ENCODE data around the gene ABHD17A.

ABHD17A gene

GRCh38 chr19:1871140-1871597 lies 14.1 kb downstream of the ABHD17A start:
- Histone ChIP-seq H3K27me3 (ENCODE audit: insufficient read depth, low read length) (no peaks in the 10 kb centered on the region), H3K9me3 (ENCODE audit: insufficient read depth, low read depth, low read length) (no peaks in the 10 kb centered on the region), H3K4me3 (ENCODE audit: low read length) (no peak overlapping the region), H3K36me3 (ENCODE audit: insufficient read depth, low read length) (peaks cover 6% of the 10 kb centered on the region; the same call in 1 of the 2 replicates), H3K4me1 (ENCODE audit: insufficient read depth, low read length) (peaks cover 13% of the 10 kb centered on the region), H3K27ac (ENCODE audit: low read depth, low read length) (no peak overlapping the region), H3K9ac (ENCODE audit: low read depth, low read length) (no peak overlapping the region)
- 92% methylated on average over 15 of the region's 15 CpGs for WGBS

GRCh38 chr19:1868971-1869370 lies 16.3 kb downstream of the ABHD17A start:
- WGBS, result 91% methylated on average over 7 of the region's 7 CpGs
- H3K9me3 ChIP-seq (ENCODE audit: insufficient read depth, low read depth, low read length), result no peaks in the 10 kb centered on the region
- H3K36me3 ChIP-seq (ENCODE audit: insufficient read depth, low read length), result peaks cover 6% of the 10 kb centered on the region; the same call in 1 of the 2 replicates
- no peak overlapping the region for H3K9ac ChIP-seq (ENCODE audit: low read depth, low read length)
- H3K27ac ChIP-seq (ENCODE audit: low read depth, low read length), result no peak overlapping the region
- H3K4me1 ChIP-seq (ENCODE audit: insufficient read depth, low read length), result peaks cover 4% of the 10 kb centered on the region; the same call in 1 of the 2 replicates
- no peaks in the 10 kb centered on the region for H3K27me3 ChIP-seq (ENCODE audit: insufficient read depth, low read length)
- no peak overlapping the region for H3K4me3 ChIP-seq (ENCODE audit: low read length)

- Histone ChIP-seq H3K9me3 (ENCODE audit: insufficient read depth, low read depth, low read length) (no peaks in the 10 kb centered on the region), H3K36me3 (ENCODE audit: insufficient read depth, low read length) (peaks cover 6% of the 10 kb centered on the region; the same call in 1 of the 2 replicates), H3K4me1 (ENCODE audit: insufficient read depth, low read length) (peaks cover 3% of the 10 kb centered on the region; the same call in 1 of the 2 replicates), H3K4me3 (ENCODE audit: low read length) (no peak overlapping the region), H3K9ac (ENCODE audit: low read depth, low read length) (no peak overlapping the region), H3K27ac (ENCODE audit: low read depth, low read length) (no peak overlapping the region), H3K27me3 (ENCODE audit: insufficient read depth, low read length) (peaks cover 3% of the 10 kb centered on the region)
- 94% methylated on average over 9 of the region's 9 CpGs for WGBS
These were observed 18.0 kb downstream of the ABHD17A start for GRCh38 chr19:1867349-1867724.

GRCh38 chr19:1866693-1867348 lies 18.5 kb downstream of the ABHD17A start:
- Histone ChIP-seq H3K4me3 (ENCODE audit: low read length) (no peak overlapping the region), H3K9ac (ENCODE audit: low read depth, low read length) (no peak overlapping the region), H3K36me3 (ENCODE audit: insufficient read depth, low read length) (peaks cover 6% of the 10 kb centered on the region; the same call in 1 of the 2 replicates), H3K4me1 (ENCODE audit: insufficient read depth, low read length) (peaks cover 3% of the 10 kb centered on the region; the same call in 1 of the 2 replicates), H3K9me3 (ENCODE audit: insufficient read depth, low read depth, low read length) (no peaks in the 10 kb centered on the region), H3K27me3 (ENCODE audit: insufficient read depth, low read length) (peaks cover 8% of the 10 kb centered on the region), H3K27ac (ENCODE audit: low read depth, low read length) (no peak overlapping the region)
- 91% methylated on average over 8 of the region's 8 CpGs for WGBS

GRCh38 chr19:1865172-1866010 lies 19.9 kb downstream of the ABHD17A start:
- Histone ChIP-seq H3K9me3 (ENCODE audit: insufficient read depth, low read depth, low read length) (no peaks in the 10 kb centered on the region), H3K27me3 (ENCODE audit: insufficient read depth, low read length) (peaks cover 23% of the 10 kb centered on the region), H3K27ac (ENCODE audit: low read depth, low read length) (peak overlapping the region; percentile 99), H3K4me3 (ENCODE audit: low read length) (peak overlapping the region; percentile 76), H3K4me1 (ENCODE audit: insufficient read depth, low read length) (peaks cover 16% of the 10 kb centered on the region), H3K9ac (ENCODE audit: low read depth, low read length) (peak overlapping the region; percentile 97), H3K36me3 (ENCODE audit: insufficient read depth, low read length) (no peaks in the 10 kb centered on the region)
- 87% methylated on average over 17 of the region's 17 CpGs for WGBS

- peak overlapping the region; percentile 97 for H3K9ac ChIP-seq (ENCODE audit: low read depth, low read length)
- peaks cover 26% of the 10 kb centered on the region for H3K27me3 ChIP-seq (ENCODE audit: insufficient read depth, low read length)
- H3K4me1 ChIP-seq (ENCODE audit: insufficient read depth, low read length), result peaks cover 22% of the 10 kb centered on the region
- peak overlapping the region; percentile 99 for H3K27ac ChIP-seq (ENCODE audit: low read depth, low read length)
- H3K36me3 ChIP-seq (ENCODE audit: insufficient read depth, low read length), result no peaks in the 10 kb centered on the region
- H3K4me3 ChIP-seq (ENCODE audit: low read length), result peak overlapping the region; percentile 76
- 5% methylated on average over 52 of the region's 52 CpGs for WGBS
- H3K9me3 ChIP-seq (ENCODE audit: insufficient read depth, low read depth, low read length), result no peaks in the 10 kb centered on the region
These were observed 20.7 kb downstream of the ABHD17A start for GRCh38 chr19:1864480-1865171.

- H3K27me3 ChIP-seq (ENCODE audit: insufficient read depth, low read length), result peaks cover 26% of the 10 kb centered on the region
- H3K27ac ChIP-seq (ENCODE audit: low read depth, low read length), result peak overlapping the region; percentile 99
- H3K4me3 ChIP-seq (ENCODE audit: low read length), result peak overlapping the region; percentile 78
- H3K36me3 ChIP-seq (ENCODE audit: insufficient read depth, low read length), result no peaks in the 10 kb centered on the region
- H3K4me1 ChIP-seq (ENCODE audit: insufficient read depth, low read length), result peaks cover 29% of the 10 kb centered on the region
- H3K9me3 ChIP-seq (ENCODE audit: insufficient read depth, low read depth, low read length), result no peaks in the 10 kb centered on the region
- WGBS, result under 1% methylated on average over 113 of the region's 115 CpGs
- H3K9ac ChIP-seq (ENCODE audit: low read depth, low read length), result peak overlapping the region; percentile 97
These were observed 21.4 kb downstream of the ABHD17A start for GRCh38 chr19:1863638-1864479.

- peaks cover 31% of the 10 kb centered on the region for H3K4me1 ChIP-seq (ENCODE audit: insufficient read depth, low read length)
- H3K9me3 ChIP-seq (ENCODE audit: insufficient read depth, low read depth, low read length), result no peaks in the 10 kb centered on the region
- peak within 1 kb of the TSS; percentile 78 for H3K4me3 ChIP-seq (ENCODE audit: low read length)
- peaks cover 26% of the 10 kb centered on the region for H3K27me3 ChIP-seq (ENCODE audit: insufficient read depth, low read length)
- H3K36me3 ChIP-seq (ENCODE audit: insufficient read depth, low read length), result no peaks in the 10 kb centered on the region
- under 1% methylated on average over 63 of the region's 63 CpGs for WGBS
- H3K9ac ChIP-seq (ENCODE audit: low read depth, low read length), result peak within 1 kb of the TSS; percentile 97
- H3K27ac ChIP-seq (ENCODE audit: low read depth, low read length), result peak within 1 kb of the TSS; percentile 99
These were observed 22.0 kb downstream of the ABHD17A start, which contains the start of gene KLF16 for GRCh38 chr19:1863328-1863637. KLF16 (minus strand) TSS chr19:1863579; CDS start chr19:1863497, 82 bp downstream.

GRCh38 chr19:1862424-1863327 lies 22.6 kb downstream of the ABHD17A start:
- Histone ChIP-seq H3K27ac (ENCODE audit: low read depth, low read length) (peak overlapping the region; percentile 85; the same call in 1 of the 2 replicates), H3K9me3 (ENCODE audit: insufficient read depth, low read depth, low read length) (no peaks in the 10 kb centered on the region), H3K27me3 (ENCODE audit: insufficient read depth, low read length) (peaks cover 26% of the 10 kb centered on the region), H3K9ac (ENCODE audit: low read depth, low read length) (peak overlapping the region; percentile 57), H3K4me3 (ENCODE audit: low read length) (peak overlapping the region; percentile 78), H3K36me3 (ENCODE audit: insufficient read depth, low read length) (no peaks in the 10 kb centered on the region), H3K4me1 (ENCODE audit: insufficient read depth, low read length) (peaks cover 34% of the 10 kb centered on the region)
- under 1% methylated on average over 109 of the region's 109 CpGs for WGBS

- Histone ChIP-seq H3K9me3 (ENCODE audit: insufficient read depth, low read depth, low read length) (no peaks in the 10 kb centered on the region), H3K27me3 (ENCODE audit: insufficient read depth, low read length) (peaks cover 26% of the 10 kb centered on the region), H3K36me3 (ENCODE audit: insufficient read depth, low read length) (no peaks in the 10 kb centered on the region), H3K4me1 (ENCODE audit: insufficient read depth, low read length) (peaks cover 34% of the 10 kb centered on the region), H3K4me3 (ENCODE audit: low read length) (peak overlapping the region; percentile 78), H3K27ac (ENCODE audit: low read depth, low read length) (no peak overlapping the region), H3K9ac (ENCODE audit: low read depth, low read length) (peak overlapping the region; percentile 57)
- WGBS, result 1% methylated on average over 21 of the region's 21 CpGs
These were observed 23.2 kb downstream of the ABHD17A start for GRCh38 chr19:1862068-1862423.
